Stimulated activated effector memory CD8-positive, alpha-beta T cell treated with anti-CD3 and anti-CD28 coated beads, Interleukin-12 subunit alpha, Interleukin-12 subunit beta, amount 100 ng/mL, for 72 hours (primary cell): ENCODE results near the gene TM9SF1.
A peak's percentile ranks its signal among the peaks of the same experiment; 100 is the strongest.

ENCODE experiments used
- ATAC-seq: fragments of 150-1000 bp; cut with Tn5 transposase; 2 replicates; pipeline ENCODE4 v1.10.0; 2021
- DNase-seq, 2 donors: peaks; one replicate each; pipeline ENCODE4 v3.0.0; 2021 to 2022; ENCODE audit warnings: low spot score in 2 of 2
- H3K27ac Mint-ChIP-seq: one replicate; pipeline ENCODE4 v1.8.0; 2022; ENCODE audit warnings: mild to moderate bottlenecking, mixed read lengths
- H3K36me3 Mint-ChIP-seq: one replicate; pipeline ENCODE4 v1.8.0; 2022; ENCODE audit warnings: mild to moderate bottlenecking, mixed read lengths
- H3K4me1 Mint-ChIP-seq: one replicate; pipeline ENCODE4 v1.8.0; 2022; ENCODE audit warnings: mixed read lengths
- H3K4me3 Mint-ChIP-seq: one replicate; pipeline ENCODE4 v1.8.0; 2022; ENCODE audit warnings: mild to moderate bottlenecking, mixed read lengths
- H3K9me3 Mint-ChIP-seq: one replicate; pipeline ENCODE4 v1.8.0; 2022; ENCODE audit warnings: mixed read lengths

Gene TM9SF1

GRCh38 chr14:24162093-24162492 lies 33.1 kb downstream of the TM9SF1 start:
- peaks cover 70% of the 10 kb centered on the region for H3K4me1 Mint-ChIP-seq
- DNase-seq: no peak
- peaks cover 100% of the 10 kb centered on the region for H3K36me3 Mint-ChIP-seq
- H3K4me3 Mint-ChIP-seq: peak overlapping the region; percentile 94
- H3K9me3 Mint-ChIP-seq: no peaks in the 10 kb centered on the region
- ATAC-seq: no peak
- peak overlapping the region; percentile 99 for H3K27ac Mint-ChIP-seq

DNA sequence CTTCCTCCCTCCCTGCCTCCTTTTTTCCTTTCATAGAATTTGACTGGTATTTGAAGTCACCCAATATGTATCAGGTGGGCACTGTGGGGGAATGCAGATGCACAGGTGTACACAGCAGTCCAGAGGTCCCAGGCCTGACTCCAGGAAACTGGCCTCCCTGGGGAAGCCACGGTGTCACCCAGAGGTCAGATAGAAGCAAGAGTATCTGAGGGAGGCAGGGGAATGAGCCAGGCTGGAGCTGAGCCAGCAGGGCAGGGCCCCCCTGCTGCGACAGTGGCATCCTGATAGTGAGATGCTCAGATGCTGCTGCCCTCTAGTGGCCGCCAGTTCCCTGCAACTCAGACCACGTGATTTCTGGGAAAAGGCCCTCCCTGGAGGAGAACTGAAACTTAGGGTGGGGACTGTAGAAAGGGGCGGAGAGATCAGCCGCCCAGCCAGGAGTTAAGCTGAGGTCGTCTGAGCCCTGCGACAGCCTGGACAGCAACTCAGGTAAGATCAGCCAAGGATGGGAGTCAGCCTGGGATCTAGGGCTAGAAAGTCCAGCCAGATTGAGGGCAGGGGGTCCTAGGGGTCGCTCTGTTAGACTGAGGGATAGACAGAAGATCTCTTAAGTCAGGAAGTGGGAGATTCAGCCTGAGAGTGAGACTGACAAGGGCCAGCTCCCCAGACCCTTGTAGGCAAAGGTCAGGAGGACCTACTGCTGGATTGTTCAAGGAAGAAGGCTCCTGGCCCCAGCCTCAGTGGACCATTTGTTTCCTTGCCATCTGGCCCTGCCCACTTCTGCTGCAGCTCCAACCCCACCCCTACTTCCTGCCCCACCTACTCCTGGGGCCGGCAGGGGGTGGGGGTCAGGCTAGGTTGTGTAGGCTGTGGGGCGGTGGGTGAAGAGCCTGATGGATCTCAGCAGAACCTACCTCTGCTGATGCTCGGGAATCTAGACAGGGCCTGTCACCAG lies 34.1 kb downstream of the TM9SF1 start, which contains the start of gene IRF9:
IRF9 (plus strand) TSS at position 416 of the 955 bp plus-strand sequence. CDS start 880 bp downstream, outside the sequence.
- Mint-ChIP-seq H3K4me1 (peaks cover 61% of the 10 kb centered on the region), H3K4me3 (peak within 1 kb of the TSS; percentile 94), H3K36me3 (peaks cover 100% of the 10 kb centered on the region), H3K9me3 (no peaks in the 10 kb centered on the region), H3K27ac (peak within 1 kb of the TSS; percentile 99)
- ATAC-seq (peak; percentile 91), DNase-seq (peak; percentile 99 to 100)

DNA sequence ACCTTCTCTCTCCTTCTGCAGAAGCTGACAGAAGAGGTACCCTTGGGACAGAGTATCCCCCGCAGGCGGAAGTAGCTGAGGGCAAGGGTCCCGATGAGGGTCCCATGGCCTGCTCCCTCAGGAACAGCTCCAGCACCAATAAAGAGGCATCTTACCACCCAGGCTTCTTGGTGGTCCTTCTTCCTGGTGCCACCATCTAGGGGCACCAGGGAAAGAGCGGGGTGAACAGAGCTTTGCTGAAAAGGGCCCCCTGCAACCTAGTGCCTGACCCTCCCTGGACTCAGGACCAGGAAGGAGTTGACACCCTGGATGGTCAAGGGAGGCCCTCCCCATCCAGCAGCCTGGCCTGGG lies 34.8 kb downstream of the TM9SF1 start:
- peak overlapping the region; percentile 94 for H3K4me3 Mint-ChIP-seq
- DNase-seq (no peak), ATAC-seq (no peak)
- no peaks in the 10 kb centered on the region for H3K9me3 Mint-ChIP-seq
- peaks cover 54% of the 10 kb centered on the region for H3K4me1 Mint-ChIP-seq
- H3K27ac Mint-ChIP-seq: peak overlapping the region; percentile 99
- peaks cover 100% of the 10 kb centered on the region for H3K36me3 Mint-ChIP-seq

DNA sequence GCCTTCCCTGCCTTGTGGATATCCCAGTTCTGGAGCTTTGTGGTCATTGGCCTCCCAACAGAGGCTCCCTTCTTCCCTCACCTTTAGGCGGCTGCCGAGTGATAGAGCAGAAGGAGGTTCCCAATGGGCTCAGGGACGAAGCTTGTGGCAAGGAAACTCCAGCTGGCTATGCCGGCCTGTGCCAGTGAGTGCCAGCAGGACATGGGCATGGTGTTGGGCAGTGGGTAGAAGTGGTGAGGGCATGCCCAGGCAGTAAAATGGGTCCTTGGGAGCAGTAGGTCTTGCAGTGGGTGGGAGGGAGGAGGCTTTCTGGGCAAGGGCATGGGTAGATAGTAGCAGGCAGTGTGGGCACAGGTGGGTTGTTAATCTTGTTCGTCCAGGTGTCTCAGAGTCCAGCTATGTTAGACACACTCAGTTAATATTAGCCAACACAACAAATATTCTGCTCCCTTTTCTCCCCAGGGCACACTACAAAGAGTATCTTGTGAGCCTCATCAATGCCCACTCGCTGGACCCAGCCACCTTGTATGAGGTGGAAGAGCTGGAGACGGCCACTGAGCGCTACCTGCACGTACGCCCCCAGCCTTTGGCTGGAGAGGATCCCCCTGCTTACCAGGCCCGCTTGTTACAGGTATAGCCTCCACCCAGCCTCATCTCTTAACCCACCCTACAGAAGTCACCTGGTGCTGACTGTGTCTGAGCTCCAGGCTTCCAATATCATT lies 35.3 kb downstream of the TM9SF1 start:
- no peaks in the 10 kb centered on the region for H3K9me3 Mint-ChIP-seq
- H3K4me3 Mint-ChIP-seq: peak overlapping the region; percentile 94
- no peak for ATAC-seq
- H3K27ac Mint-ChIP-seq: peak overlapping the region; percentile 99
- no peak for DNase-seq
- H3K4me1 Mint-ChIP-seq: peaks cover 49% of the 10 kb centered on the region
- peaks cover 100% of the 10 kb centered on the region for H3K36me3 Mint-ChIP-seq

DNA sequence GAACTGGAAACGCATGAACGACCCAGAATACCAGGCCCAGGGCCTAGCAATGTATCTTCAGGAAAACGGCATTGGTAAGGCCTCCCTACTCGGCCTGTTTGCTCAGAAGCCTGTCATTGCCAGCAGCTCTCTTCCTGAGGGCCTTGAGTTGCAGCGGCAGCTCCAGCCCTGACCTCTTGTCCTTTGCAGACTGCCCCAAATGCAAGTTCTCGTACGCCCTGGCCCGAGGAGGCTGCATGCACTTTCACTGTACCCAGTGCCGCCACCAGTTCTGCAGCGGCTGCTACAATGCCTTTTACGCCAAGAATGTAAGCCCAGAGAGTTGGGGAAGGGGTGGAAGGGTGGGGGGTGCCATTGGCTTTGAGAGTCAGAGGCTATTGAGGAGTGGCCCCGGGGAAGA lies 37.9 kb downstream of the TM9SF1 start:
- peaks cover 100% of the 10 kb centered on the region for H3K36me3 Mint-ChIP-seq
- no peaks in the 10 kb centered on the region for H3K9me3 Mint-ChIP-seq
- no peak for DNase-seq
- peak overlapping the region; percentile 79 for H3K27ac Mint-ChIP-seq
- no peak overlapping the region for H3K4me3 Mint-ChIP-seq
- no peak for ATAC-seq
- peaks cover 24% of the 10 kb centered on the region for H3K4me1 Mint-ChIP-seq

GRCh38 chr14:24156840-24157239 lies 38.4 kb downstream of the TM9SF1 start:
- ATAC-seq (no peak), DNase-seq (no peak)
- Mint-ChIP-seq H3K27ac (peak overlapping the region; percentile 79), H3K4me1 (peaks cover 20% of the 10 kb centered on the region), H3K9me3 (no peaks in the 10 kb centered on the region), H3K36me3 (peaks cover 100% of the 10 kb centered on the region), H3K4me3 (no peak overlapping the region)

DNA sequence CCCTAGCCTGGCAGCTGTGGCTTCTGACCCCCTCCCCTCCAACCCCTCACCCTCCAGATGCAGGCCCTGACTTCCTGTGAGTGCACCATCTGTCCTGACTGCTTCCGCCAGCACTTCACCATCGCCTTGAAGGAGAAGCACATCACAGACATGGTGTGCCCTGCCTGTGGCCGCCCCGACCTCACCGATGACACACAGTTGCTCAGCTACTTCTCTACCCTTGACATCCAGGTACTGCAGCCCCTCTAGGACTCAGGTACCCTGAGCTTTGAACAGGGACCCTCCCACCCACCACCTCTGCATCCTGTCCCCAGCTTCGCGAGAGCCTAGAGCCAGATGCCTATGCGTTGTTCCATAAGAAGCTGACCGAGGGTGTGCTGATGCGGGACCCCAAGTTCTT lies 40.1 kb downstream of the TM9SF1 start:
- no peak overlapping the region for H3K4me3 Mint-ChIP-seq
- H3K27ac Mint-ChIP-seq: peak overlapping the region; percentile 81
- peaks cover 14% of the 10 kb centered on the region for H3K4me1 Mint-ChIP-seq
- ATAC-seq: no peak
- H3K9me3 Mint-ChIP-seq: no peaks in the 10 kb centered on the region
- no peak for DNase-seq
- peaks cover 100% of the 10 kb centered on the region for H3K36me3 Mint-ChIP-seq

DNA sequence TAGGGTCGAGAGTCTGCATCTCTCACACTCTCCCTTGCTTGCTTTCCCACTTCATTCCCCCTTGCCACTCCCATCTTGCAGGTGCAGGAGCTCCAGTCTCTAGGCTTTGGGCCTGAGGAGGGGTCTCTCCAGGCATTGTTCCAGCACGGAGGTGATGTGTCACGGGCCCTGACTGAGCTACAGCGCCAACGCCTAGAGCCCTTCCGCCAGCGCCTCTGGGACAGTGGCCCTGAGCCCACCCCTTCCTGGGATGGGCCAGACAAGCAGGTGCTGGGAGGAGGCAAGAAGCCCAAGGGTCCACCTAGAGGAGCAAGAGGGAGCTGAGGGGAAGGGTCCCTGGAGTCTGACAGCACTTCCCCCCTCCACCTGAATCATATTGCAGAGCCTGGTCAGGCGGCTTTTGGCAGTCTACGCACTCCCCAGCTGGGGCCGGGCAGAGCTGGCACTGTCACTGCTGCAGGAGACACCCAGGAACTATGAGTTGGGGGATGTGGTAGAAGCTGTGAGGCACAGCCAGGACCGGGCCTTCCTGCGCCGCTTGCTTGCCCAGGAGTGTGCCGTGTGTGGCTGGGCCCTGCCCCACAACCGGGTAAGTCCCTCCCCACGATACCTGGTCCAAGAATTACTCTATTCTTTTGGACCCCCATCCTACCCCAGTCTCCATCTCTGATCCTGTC lies 43.7 kb downstream of the TM9SF1 start:
- no peaks in the 10 kb centered on the region for H3K9me3 Mint-ChIP-seq

GRCh38 chr14:24150993-24151392 lies 44.2 kb downstream of the TM9SF1 start:
- peak overlapping the region; percentile 65 for H3K27ac Mint-ChIP-seq
- H3K4me1 Mint-ChIP-seq: peaks cover 38% of the 10 kb centered on the region
- DNase-seq: no peak
- peaks cover 82% of the 10 kb centered on the region for H3K36me3 Mint-ChIP-seq
- H3K9me3 Mint-ChIP-seq: no peaks in the 10 kb centered on the region
- no peak overlapping the region for H3K4me3 Mint-ChIP-seq
- no peak for ATAC-seq

More for the DNA sequence above, 43.7 kb downstream of the TM9SF1 start:
- ATAC-seq (no peak), DNase-seq (no peak)
- Mint-ChIP-seq H3K27ac (peak overlapping the region; percentile 29), H3K36me3 (peaks cover 82% of the 10 kb centered on the region), H3K4me1 (peaks cover 34% of the 10 kb centered on the region), H3K4me3 (no peak overlapping the region)

- DNase-seq: no peak
- H3K4me3 Mint-ChIP-seq: no peak overlapping the region
- no peak for ATAC-seq
- H3K27ac Mint-ChIP-seq: peak overlapping the region; percentile 65
- H3K36me3 Mint-ChIP-seq: peaks cover 82% of the 10 kb centered on the region
- peaks cover 41% of the 10 kb centered on the region for H3K4me1 Mint-ChIP-seq
- no peaks in the 10 kb centered on the region for H3K9me3 Mint-ChIP-seq
These were observed 44.7 kb downstream of the TM9SF1 start for GRCh38 chr14:24150567-24150966.

- DNase-seq (no peak), ATAC-seq (no peak)
- H3K27ac Mint-ChIP-seq: peak overlapping the region; percentile 65
- H3K4me3 Mint-ChIP-seq: no peak overlapping the region
- H3K4me1 Mint-ChIP-seq: peaks cover 46% of the 10 kb centered on the region
- peaks cover 82% of the 10 kb centered on the region for H3K36me3 Mint-ChIP-seq
- H3K9me3 Mint-ChIP-seq: no peaks in the 10 kb centered on the region
These were observed 45.2 kb downstream of the TM9SF1 start for GRCh38 chr14:24150061-24150460.

- Mint-ChIP-seq H3K4me3 (peak overlapping the region; percentile 98), H3K27ac (no peak overlapping the region), H3K36me3 (peaks cover 82% of the 10 kb centered on the region), H3K9me3 (no peaks in the 10 kb centered on the region), H3K4me1 (peaks cover 52% of the 10 kb centered on the region)
- DNase-seq (no peak), ATAC-seq (no peak)
These were observed 45.8 kb downstream of the TM9SF1 start for GRCh38 chr14:24149302-24149969.

DNA sequence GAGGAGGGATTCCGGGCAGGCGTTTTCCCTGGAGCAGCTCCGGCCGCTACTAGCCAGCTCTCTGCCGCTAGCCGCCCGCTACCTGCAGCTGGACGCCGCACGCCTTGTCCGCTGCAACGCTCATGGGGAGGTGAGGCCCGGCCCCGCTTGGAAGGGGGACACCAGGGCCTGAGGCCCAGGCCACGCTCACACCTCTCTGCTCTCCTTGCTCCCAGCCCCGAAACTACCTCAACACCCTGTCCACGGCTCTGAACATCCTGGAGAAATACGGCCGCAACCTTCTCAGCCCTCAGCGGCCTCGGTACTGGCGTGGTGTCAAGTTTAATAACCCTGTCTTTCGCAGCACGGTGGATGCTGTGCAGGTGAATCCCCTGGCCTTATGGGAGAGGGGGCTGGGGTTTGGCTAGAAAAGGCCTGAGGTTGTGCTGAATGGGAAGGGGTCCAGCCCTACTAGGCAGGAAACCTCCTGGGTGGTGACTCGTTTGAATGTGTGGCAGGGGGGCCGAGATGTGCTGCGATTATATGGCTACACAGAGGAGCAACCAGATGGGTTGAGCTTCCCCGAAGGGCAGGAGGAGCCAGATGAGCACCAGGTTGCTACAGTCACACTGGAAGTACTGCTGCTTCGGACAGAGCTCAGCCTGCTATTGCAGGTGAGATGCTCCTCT lies 47.3 kb downstream of the TM9SF1 start:
- peaks cover 65% of the 10 kb centered on the region for H3K4me1 Mint-ChIP-seq
- H3K4me3 Mint-ChIP-seq: peak overlapping the region; percentile 98
- ATAC-seq (no peak), DNase-seq (no peak)
- peaks cover 82% of the 10 kb centered on the region for H3K36me3 Mint-ChIP-seq
- H3K27ac Mint-ChIP-seq: peak overlapping the region; percentile 94
- H3K9me3 Mint-ChIP-seq: no peaks in the 10 kb centered on the region

DNA sequence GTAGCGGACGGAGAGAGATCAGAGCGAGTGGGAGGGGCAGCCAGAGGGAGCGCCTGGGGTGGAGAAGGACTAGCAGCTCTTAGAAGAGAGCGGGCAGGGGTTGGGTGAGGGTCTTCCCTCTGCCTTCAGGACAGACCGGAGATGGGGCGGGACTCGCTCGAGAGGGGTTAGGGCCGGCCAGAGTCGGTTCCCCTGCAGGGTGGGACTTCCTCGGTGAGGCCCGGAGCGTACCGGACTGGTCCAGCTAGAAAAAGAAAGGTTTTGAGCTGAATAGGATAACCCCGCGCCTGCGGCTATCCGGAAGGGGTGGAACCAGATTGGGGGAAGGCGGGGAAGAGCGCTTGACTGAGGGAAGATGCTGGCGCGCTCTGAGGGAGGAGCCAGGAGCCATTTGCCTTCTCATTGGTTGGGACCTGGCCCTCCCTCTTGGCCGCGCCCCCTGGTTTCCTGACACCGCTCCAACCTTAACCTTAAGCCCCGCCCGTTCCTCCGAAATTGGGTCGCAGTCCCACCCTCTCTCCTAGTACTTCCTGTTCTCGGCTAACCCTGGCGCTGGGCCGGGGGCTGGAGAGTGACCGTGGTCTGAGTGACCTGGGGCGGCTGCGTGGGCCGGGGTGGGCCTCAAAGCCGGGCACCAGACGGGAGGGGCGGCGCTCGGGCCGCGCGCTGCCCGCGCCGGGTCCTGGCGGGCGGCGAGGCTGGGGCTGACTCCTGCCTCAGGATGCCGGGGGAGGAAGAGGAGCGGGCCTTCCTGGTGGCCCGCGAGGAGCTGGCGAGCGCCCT lies 48.1 kb downstream of the TM9SF1 start, which contains the start of gene RNF31:
RNF31 (plus strand) TSS at position 521 of the 783 bp plus-strand sequence; CDS start at position 722, 201 bp downstream.
- peak within 1 kb of the TSS; percentile 98 for H3K4me3 Mint-ChIP-seq
- ATAC-seq (peak; percentile 92), DNase-seq (peak; percentile 79 to 97)
- no peaks in the 10 kb centered on the region for H3K9me3 Mint-ChIP-seq
- peak within 1 kb of the TSS; percentile 94 for H3K27ac Mint-ChIP-seq
- H3K36me3 Mint-ChIP-seq: peaks cover 82% of the 10 kb centered on the region
- H3K4me1 Mint-ChIP-seq: peaks cover 70% of the 10 kb centered on the region
